NCI-H446 (cell line): ENCODE data around the gene ST3GAL5.

Source experiments
- DNase-seq, 2 experiments: peaks; one replicate each; lab custom pipeline; 2025; lab: John Stamatoyannopoulos, UW

The ST3GAL5 gene

DNA sequence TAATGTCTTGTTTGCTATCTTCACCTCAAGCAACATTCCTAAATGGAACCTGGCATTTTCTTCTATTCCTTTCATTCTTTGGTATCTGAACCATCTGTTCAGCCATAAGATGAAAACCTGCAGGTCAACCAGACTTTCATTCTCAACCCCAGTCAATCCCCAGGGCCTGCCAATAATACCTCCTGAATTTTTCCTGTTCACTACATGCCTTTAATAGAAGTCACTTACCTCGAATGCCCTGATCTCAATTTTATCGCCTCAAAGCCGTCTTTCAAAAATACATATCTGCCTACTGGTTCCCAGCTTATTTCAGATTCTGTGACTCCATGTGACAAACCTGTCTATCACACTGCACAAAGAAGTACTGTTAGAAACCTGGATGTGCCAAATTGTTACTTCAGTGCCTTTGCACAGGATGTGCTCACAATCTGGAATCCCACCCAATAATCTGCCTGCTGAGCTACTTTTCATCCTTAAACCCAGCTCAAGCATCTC lies 22.6 kb downstream of the ST3GAL5 start:
- DNase-seq, result no peak

DNA sequence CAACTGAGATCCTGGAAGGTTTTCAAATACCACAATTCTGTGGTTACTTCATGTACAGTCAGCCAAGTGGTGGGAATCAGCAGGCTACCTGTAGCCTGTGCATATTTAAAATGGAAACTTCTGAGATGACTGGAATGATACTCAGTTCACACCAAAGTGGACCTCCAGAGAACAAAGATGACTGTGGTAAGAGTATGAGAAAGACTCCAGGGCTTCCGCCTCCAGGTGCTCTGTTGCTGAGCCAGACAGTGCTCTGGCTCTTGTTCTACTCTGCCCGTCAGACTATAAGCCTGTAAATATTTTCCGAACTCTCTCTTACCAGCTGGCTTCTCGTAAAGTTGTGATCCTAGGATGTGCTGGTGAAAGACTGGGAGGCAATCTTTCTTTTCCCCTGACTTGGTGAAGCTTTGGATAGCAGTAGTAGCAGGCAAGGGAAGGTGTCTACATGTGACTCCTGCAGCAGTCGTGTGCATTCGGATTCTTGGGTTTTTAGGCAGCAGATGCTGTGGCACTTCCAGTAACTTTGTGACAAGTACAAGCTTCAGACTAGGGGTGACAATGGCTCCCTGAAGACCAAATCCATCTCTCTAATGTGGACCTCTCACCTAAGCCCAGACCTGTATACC lies 23.1 kb downstream of the ST3GAL5 start:
- no peak for DNase-seq

DNA sequence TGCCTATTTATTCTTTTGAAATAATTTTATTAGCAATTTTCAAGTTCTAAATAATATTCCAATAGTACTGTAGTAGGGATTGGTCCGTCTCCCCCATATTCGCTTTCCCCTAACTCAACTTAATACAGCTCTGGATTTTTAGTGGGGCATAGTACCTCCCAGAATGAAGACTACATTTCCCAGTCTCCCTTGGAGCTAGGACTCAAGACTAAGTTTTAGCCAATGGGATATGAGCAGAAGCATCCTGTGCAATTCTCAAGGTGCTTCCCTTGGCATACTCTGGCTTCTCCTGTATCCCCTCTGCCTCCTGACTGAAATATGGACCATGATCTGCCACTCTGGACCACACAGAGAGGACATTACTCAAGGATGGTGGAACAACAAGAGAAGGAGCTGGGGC lies 24.1 kb downstream of the ST3GAL5 start:
- no peak for DNase-seq

DNA sequence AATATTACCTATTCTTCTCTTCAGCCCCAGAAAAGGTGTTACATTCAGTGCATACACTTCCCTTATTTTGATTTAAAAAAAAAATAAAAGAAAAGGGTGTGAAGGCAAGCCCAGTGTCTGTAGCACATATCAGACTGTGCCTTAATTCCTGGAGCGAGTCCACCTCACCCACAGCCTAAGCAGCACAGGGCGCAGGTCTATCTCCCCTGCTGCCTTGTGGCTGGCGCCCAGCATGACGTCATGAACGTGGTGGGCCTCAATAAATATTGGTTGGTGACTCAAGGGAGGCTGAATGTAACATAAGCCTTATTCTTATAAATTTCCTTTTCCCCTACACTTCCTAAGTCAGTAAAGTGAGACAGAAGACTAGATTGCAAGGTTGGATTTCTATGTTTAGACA lies 26.4 kb downstream of the ST3GAL5 start:
- no peak for DNase-seq

DNA sequence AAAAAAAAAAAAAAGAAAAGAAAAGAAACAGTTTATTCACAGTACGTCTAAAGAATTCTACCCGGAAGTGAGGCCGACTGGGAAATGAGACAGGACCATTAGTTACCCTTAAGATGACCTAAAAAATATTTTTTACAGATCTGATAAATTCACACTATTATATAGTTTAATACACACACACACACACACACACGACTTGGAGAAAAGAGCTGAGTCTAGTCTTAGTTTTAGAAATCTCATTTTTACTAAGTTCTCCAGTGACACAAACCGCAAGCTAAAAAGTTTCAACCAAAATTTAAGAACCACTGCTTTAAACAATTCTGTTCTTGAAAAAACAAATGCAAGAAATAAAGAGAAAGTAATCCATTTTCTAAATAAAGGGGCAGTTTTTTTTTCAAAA lies 27.1 kb downstream of the ST3GAL5 start:
- no peak for DNase-seq

DNA sequence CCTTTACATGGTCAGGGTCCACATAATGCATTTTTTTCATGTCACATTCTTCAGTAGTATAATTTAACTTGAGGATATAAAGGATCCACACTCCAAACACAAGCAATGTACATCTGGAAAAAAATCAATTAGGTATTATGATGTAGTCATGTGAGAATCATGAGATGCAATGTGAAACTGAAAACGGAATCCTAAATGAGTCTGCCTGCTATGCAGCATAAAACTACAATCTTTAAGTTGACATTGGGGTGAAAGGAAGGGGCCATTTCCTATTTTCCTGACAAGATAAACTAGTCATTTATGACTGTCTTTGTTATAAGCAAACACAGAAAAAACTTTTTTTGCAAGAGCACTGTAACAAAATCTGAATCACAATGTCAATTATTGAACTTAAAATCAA lies 27.6 kb downstream of the ST3GAL5 start:
- DNase-seq, result no peak

DNA sequence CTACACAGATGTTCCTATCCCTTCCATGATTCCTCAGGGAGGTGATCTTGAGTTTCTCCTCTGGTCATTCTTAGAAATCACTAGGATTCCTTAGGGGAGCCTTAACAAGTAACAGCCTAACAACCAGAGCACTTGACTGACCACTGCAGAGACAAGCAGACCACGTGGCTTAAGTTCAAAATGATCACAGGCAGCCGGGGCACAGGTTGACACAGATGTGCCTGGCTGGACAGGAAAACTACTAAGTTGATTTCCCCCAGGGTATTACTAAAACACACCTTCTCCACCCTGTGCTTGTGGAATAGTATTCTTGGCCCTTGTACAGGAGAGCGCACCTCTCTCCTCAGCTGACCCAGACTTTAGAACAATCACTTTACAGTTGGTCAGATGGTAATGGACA lies 29.9 kb downstream of the ST3GAL5 start:
- DNase-seq, result no peak

DNA sequence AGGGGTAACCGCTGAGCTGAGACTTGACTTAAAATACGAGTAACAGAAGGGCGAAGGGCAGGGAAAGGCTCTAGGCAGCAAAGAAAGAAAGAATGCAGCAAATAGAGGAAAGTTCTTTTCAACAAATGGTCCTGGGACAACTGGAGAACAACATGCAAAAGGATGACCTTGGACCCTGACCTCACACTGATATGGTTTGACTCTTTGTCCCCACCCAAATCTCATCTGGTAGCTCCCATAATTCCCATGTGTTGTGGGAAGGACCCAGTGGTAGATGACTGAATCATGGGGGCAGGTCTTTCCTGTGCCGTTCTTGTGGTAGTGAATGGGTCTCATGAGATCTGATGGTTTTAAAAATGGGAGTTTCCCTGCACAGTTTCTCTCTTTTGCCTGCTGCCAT lies 33.9 kb downstream of the ST3GAL5 start:
- DNase-seq, result no peak

DNA sequence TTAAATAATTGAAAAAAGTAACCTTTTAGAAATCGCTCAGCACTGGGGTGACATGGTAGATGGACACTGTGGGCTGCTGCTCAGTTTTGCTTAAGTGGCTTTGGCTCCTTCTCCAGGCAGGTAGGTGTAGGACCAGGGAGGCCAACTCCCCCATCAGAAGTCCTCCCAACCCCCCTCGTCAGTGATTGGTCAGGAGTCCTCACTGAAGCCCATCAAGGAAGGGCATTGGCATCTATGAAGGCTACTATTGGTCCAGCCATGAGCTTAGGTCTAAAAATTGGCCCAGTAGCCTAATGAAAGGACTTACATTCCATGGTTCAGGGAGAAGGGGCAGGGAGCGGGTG lies 34.7 kb downstream of the ST3GAL5 start:
- DNase-seq, result no peak

DNA sequence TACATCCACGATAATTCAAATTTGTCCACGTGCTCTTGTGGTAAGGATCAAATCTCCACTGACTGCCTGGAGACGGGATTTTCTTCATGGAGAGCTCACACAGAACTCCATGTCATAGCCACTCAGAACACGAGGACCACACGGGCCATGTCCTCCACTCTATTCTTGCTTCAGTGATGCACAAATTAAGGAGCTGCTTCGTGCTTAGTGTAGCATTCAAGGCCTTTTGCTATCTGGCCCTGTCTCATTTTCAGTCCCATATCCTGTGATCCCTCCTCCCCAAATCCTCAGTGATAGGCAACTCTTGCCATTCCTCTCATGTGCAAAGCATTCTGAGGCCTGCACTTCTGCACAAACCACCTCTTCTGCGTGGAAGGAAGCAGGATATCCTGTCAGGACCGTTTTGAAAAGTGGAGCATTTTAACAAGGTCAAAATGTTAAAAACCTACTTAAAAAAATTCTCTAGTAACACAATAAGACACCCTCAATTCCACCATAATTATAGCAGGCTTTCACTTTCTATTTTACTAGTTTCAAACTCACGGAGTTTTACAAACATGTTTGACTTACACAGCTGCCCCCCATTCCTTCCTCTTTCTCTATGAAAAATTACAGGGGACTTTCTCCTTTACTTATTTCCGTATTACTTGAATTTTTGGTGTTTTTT lies 35.2 kb downstream of the ST3GAL5 start:
- DNase-seq, result no peak

DNA sequence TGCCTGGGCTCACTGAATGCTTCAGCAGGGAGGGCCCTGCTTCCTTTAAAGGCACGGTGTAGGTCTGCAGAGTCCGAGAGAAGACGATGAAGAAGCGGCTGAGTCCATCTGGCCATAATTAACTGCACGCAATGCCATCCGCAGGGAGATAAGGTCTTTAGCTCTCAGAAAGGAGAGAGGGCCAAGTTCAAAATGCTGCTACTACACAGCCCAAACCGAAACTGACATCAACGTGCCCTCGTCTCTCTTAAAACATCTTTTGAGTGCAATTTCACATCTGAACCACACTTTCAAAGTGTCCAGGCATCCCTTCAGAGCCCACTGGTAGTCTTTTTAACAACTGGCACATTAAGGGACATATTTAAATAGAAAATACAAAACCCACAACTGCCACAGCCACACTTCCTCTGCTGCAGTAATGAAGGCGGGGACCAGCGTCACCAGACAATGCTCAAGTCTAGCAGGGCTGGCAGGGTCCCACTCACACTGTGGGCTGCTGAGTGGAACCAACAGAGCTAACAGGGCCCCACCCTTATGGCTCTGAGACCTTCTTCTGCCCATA lies 35.8 kb downstream of the ST3GAL5 start:
- no peak for DNase-seq

DNA sequence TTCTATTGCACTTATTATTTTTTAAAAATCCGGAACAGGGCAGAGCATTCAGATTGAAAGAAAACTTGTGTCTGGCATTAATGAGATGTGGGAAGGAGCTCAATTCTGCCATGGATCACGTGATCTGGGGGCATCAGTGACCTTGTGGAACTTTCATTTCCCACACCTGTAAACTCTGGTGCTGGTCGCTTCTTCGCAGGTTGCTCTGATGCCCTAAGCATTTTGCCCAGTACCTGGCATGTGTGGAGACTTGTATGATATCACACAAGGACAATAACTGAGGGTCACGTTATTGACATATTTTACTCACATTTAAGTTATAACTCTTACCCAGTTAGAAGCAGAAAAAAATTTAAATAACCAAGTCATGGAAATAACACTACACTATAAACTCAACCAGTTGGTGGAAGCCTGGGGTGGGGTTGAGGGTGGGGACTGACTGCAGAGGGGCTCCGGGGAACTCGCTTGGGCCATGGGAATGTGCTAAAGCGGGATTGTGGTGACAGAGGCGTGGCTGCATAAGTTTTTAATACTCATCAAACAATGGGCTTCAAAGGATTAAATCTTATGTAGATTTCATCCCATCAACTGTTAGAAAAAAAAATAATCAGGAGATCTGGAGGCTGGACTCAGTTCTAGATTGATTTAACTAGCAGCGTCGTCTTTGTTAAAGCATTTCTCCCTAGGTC lies 36.5 kb downstream of the ST3GAL5 start:
- DNase-seq, result no peak

DNA sequence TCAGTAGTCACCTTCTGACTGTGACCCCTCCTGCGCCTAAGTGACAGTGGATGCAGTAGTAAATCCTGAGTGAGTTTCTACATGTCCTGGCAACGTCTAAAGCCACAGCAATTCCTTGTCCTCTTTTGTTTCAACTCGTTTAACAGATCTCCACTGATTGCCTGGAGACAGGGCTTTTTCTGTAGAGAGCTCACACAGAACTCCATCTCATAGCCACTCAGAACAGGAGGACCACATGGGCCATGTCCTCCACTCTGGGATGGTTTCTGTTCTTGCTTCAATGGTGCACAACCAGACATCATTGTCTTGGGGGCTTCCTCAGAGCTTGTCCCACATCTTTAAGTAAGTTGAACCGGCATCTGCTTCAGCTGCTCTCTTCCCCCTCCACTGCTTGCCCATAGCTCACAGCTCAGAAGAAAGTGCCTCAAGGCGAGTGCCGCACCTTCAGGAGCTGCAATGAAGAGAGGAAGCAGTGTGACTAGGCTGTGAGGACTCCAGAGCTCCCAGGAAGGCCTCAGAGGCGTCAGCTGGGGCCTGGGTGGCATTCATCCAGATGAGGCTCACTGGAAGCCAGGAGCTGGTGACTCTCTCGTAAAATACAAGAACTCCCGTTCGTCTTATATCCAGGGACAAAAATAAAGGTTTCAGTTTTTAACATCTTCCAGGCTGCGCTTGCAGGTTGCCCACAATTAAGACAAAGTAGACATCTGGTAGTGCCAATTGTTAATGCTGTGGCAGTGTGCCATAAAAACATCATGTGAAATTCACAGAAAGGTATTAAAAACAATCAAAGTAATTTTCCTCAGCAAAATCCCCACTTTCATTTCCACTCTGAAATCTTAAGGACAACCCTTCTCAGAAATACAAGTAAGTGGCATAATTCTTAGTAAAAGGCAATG lies 37.3 kb downstream of the ST3GAL5 start:
- peak in 1 of 2 experiments; percentile 30 for DNase-seq

DNA sequence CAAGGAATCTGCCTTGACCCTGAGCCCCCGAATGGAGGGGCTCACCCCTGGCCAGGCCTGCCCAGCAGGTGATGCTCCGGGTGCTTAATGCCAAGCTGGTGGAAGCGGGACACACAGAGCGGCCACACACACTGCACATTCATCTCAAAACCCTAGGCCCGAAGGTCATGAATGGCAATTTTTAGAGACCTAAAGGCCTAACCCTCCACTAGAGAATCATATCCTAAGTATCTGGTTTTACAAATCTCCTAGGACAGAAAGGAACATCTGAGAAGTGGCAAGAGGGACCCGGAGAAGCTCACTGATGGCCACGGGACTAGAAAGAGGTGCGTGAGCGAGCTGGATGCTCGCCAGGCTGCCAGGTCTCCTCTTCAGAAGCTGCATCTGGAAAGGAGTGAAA lies 38.3 kb downstream of the ST3GAL5 start:
- no peak for DNase-seq

DNA sequence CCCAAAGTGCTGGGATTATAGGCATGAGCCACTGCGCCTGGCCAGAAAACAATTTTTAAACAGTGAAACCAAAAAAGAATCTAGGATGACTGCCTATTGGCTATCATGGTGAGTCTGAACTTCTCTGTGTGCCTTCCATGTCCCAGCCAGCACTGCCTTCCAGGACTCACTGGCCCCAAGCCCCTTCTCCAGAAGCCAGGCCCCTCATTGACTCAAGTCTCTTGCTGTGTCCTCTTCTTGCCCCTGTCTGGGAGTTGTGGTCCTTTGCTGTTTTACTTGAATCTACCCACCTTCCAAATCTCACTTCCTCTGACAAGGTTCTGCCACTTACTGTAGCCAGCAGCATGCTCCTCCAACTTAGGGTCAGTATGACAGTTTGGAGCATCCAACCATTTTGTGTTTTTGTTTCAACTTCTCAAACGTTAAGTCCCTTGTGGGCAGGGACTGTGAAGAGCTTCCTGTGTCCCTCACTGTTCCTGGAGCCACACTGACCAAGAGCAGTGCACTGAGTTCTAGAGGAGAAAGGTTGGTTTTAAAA lies 41.7 kb downstream of the ST3GAL5 start:
- no peak for DNase-seq

DNA sequence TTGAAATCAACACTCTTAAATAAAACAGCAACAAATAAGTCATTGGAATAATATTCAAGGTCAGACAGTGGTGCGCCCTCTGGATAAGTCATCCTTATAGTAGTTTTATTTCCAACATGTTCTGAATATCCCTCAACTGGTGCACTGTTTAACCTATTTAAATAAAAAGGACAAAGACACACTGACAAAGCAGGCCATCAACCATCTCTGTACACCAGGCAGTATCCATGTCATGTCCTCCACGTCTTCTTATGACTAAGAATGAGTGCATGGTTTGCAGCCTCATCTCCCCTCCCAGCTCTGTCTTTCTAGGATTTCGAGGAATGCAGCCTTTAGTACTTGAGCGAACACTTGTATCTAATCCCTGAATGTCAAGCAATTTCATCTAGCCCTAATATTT lies 42.4 kb downstream of the ST3GAL5 start:
- no peak for DNase-seq

DNA sequence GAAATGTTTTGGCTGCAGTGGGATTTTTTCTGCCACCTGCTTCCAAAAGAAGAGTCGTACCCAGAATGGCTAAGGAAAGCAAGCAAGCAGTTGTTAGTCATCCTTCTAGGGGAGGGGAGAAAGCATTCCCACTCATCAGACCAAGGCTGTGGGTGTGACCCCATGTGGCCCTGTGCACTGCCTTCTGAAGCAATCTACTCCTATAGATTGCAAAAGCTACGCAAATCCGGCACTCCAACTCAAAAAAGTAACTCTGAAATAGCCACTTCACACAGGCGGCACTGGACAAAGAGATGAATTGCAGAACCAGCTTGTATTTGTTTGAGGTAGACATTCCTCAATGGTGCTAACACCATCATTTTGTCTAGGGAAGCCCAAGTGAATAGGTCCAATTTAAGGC lies 44.3 kb downstream of the ST3GAL5 start:
- no peak for DNase-seq

DNA sequence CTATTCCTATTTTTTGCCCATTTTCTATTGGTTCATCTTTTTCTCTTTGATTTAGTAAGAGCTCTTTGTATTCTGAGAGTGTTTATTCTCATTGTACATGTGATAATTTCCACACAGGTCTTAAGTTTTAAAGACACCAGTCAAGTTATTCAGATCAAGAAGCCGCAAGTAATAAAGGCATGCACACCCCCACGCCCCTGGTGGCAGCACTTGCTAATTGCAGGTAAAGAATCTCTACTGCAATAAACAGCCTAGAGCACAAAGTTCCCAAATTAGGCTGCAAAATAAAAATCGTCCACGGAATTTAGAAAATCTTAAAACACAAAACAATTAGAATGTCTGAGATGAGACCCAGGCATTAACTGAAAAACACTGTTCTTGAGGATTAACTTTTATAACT lies 45.2 kb downstream of the ST3GAL5 start:
- DNase-seq, result no peak

DNA sequence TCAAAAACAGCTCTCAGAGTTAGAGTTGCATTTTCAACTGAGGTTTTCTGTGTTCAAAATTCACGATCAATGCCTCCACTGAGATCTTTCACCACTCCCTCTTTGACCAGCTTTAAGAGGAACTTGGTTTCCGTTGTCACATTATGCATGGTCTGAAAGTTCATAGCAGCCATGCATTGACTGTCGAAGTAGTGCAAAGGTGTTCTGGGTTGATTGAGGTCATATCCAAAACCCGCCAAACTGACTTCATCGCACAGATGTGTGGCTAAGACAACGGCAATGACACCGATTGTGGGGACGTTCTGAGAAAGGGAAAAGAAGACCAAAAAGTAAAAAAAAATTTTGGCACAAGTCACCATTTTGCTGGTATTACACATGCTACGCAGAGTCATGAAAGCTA lies 48.7 kb downstream of the ST3GAL5 start:
- DNase-seq, result no peak

DNA sequence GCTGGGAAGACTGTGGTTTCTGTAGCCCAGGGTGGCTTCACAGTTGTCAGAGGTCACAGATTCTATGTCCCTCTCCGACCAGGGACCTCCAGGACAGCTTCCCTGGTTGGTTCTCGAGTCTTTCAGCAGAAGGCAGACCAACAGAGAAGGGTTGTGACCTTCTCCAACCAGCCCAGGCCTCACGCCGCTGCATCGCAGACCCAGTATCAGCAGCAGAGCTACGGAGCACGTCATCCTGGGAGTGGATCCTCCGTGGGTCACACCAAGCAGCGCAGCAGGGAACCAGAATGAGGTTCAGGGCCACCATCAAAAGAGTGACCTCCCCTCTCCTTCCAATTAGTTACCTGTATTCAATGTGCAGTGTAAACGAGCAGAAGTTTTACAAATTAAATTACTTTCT lies 49.3 kb downstream of the ST3GAL5 start:
- no peak for DNase-seq

DNA sequence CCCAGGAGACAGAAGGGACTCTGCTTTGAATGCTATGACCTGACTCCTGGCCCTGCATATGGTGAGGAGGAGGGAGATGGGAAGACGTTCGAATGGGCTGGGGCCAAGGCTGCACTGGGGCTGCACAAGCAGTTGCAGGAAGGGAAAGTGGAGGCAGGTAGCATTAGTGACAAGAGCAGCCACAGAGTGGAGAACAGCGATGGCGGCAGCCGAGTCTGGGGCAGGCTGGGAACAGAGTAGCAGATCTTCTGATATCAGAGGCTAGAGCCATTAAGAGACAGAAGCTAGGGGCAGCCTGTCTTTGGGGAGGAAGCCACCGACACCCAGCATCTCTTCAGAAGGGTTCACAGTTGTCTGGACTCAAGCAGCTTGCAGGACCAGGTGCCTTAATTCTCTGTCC lies 50.1 kb downstream of the ST3GAL5 start:
- no peak for DNase-seq

DNA sequence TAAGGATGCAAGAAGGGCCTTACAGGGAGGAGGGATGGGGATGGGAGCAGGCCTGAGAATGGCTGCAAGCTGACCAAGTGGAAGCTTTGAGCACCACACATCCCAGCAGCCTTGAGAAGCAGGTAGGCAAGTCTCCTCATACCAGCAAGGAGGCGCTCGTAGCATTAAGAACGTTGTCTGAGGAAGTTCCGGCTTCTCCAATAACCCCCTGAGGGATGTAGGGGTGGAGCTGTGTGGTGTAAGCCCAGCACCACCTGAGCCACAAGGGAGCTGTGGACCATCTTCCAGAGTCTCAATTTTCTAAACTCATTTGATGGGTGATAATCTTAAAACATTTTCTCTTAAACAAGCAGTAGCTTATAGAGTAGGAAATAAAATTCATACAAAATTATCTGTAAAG lies 50.6 kb downstream of the ST3GAL5 start:
- DNase-seq, result no peak
